Lower leg skin (tissue), 3 donors: ENCODE measurements around the gene REX1BD.

ENCODE experiments used
- POLR2A ChIP-seq, 2 donors: fragments of 450-650 bp; IDR thresholded peaks; one replicate each; pipeline ENCODE4 v1.6.1; 2016 to 2017; ENCODE audit warnings: antibody characterized with exemption in 2 of 2, mild to moderate bottlenecking in 1 of 2, moderate library complexity in 1 of 2
- TF ChIP-seq, protein P1 (sequence below), 3 donors: fragments of 450-650 bp; IDR thresholded peaks; one replicate each; pipeline ENCODE4 v1.5.1; 2016; ENCODE audit warnings: antibody characterized with exemption in 3 of 3, mild to moderate bottlenecking in 3 of 3, moderate library complexity in 2 of 3

DNA sequence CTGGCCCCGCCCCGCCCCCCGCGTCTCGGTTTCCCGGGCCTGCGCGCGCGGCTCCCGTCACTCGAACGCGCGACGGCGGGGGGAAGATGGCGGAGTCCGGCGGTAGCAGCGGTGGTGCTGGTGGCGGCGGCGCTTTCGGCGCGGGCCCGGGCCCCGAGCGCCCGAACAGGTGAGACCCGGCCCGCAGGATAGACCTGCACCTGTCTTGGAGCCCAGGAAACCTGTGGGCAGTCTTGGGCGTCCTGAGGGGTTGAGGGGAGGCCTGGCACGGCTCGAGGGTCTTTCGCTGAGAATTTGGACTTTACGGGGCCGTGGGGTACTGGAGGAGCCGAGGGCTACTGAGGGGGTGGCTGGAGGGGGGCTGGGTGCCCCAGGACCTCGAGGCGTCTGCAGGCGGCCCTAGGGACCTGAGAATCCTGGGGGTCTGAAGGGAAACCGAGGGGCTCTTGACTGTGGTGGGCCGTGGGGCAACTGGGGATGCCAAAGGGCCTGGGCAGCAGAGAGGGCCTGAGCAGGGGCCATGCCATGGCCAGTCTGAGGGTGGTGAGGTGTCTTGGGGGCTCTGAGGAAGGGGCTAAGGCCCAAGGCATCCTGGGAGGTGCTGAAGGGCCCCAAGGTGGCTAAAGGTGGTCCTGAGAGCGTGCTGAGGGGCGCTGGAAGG, 48.5 kb downstream of the REX1BD start, which contains the start of gene KLHL26:
- TF ChIP-seq, protein P1, sequence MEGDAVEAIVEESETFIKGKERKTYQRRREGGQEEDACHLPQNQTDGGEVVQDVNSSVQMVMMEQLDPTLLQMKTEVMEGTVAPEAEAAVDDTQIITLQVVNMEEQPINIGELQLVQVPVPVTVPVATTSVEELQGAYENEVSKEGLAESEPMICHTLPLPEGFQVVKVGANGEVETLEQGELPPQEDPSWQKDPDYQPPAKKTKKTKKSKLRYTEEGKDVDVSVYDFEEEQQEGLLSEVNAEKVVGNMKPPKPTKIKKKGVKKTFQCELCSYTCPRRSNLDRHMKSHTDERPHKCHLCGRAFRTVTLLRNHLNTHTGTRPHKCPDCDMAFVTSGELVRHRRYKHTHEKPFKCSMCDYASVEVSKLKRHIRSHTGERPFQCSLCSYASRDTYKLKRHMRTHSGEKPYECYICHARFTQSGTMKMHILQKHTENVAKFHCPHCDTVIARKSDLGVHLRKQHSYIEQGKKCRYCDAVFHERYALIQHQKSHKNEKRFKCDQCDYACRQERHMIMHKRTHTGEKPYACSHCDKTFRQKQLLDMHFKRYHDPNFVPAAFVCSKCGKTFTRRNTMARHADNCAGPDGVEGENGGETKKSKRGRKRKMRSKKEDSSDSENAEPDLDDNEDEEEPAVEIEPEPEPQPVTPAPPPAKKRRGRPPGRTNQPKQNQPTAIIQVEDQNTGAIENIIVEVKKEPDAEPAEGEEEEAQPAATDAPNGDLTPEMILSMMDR (IDR thresholded peaks at IDR 0.05): no peak
- TF ChIP-seq POLR2A (IDR thresholded peaks at IDR 0.05): no peak
